NCI-H524 treated with DMSO at 0.1 percent for 48 hours (cell line): Measurements from ENCODE around the gene GSE1.

ENCODE experiments used
- DNase-seq: peaks from one replicate; lab custom pipeline; 2025; lab: John Stamatoyannopoulos, UW

Gene GSE1

GRCh38 chr16:85574672-85575475 is 38.2 kb upstream of the GSE1 start:
- DNase-seq = peak; percentile 59

DNA sequence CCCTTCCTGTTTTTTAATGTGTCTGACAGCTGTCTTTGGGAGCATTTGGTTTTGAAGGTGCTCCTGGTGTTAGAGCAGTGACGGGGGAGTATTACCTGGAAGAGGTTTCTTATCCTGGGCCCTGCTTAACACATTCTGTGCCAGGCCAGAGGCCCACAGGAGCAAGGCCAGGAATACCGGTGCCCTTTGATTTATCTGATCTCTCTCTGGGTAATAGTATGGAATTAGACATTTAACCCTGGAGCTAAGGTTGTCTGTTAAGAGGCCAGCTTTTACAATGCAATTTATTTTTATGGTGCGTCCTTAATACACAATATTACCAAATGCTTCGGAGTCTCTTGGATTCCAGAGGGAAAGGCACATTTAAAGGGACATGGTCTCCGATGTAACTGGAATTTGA is 37.2 kb upstream of the GSE1 start:
- no peak for DNase-seq

DNA sequence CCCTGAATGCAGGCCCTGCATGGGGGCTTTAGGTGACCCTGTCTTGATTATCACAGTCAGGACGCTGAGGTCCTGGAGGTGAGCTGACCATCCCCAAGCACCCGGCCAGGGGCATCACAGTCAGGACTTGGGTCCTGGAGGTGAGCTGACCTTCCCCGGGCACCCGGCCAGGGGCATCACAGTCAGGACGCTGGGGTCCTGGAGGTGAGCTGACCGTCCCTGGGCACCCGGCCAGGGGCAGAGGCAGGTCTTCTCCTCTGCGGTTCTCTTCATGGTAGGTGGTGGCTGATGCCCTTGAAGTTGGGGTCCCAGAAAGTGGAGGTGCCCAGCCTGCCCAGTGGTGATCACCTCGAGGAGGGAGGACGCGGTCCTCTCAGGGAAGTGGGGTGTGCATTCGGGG is 36.2 kb upstream of the GSE1 start:
- DNase-seq = no peak

DNA sequence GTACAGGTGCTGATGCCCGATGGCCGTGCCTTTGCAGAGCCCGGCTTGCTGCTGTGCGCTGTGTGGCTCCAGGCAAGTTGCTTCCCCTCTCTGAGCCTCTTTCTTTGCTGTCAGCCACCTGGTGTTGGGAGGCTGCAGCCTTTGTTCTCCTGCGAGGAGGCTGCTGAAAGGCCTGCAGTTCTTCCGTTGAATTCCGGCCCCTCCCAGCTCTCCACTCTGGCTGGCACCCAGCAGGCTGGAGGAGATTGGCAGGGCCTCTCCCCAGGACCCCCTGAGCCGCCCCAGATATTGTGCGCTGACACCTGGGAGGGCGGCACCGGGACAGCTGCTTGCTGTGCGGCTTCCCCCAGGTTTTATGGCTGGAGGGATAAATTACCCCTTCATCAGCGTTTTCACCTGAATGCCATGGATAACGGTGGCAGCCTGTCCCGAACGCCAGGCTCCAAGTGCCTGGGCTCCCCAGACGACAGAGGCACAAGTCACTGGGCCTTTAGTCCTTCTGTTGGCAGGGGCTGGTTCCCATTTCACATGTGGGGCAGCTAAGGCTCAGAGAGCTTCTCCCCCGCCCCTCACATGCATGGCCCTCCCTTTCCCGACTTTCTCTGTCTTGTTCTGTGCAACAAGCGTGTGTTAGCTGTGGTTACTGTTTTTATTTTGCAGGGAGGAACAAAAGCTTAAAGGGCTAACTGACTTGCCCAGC is 35.1 kb upstream of the GSE1 start:
- DNase-seq = no peak

- DNase-seq = no peak
These were observed 34.5 kb upstream of the GSE1 start for GRCh38 chr16:85578599-85578948.

DNA sequence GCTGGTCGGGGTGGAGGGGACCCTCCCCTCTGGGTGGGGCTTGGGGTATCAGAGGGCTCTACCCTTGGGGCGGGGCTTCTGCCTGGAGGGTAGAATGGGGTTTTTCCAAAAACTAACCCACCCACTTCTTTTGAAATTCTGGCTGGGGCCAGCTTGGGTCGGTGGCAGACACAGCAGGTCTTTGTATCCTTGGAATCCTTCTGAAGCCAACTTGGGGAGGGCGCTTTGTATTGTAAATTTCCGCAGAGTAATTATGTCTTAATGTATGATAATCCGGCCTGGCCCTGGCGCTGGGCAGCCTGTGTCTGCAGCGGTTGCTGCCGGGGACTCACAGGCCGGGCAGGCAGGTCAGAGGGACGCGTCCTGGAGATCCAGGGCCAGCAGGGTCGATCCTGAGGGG is 33.9 kb upstream of the GSE1 start:
- DNase-seq = no peak

GRCh38 chr16:85579923-85580580 is 33.1 kb upstream of the GSE1 start:
- no peak for DNase-seq

- DNase-seq = no peak
These were observed 32.4 kb upstream of the GSE1 start for GRCh38 chr16:85580684-85581083.

- DNase-seq = no peak
These were observed 30.7 kb upstream of the GSE1 start for GRCh38 chr16:85582229-85582991.

GRCh38 chr16:85583491-85584181 is 29.5 kb upstream of the GSE1 start:
- no peak for DNase-seq

GRCh38 chr16:85584267-85584666 is 28.9 kb upstream of the GSE1 start:
- DNase-seq = no peak

DNA sequence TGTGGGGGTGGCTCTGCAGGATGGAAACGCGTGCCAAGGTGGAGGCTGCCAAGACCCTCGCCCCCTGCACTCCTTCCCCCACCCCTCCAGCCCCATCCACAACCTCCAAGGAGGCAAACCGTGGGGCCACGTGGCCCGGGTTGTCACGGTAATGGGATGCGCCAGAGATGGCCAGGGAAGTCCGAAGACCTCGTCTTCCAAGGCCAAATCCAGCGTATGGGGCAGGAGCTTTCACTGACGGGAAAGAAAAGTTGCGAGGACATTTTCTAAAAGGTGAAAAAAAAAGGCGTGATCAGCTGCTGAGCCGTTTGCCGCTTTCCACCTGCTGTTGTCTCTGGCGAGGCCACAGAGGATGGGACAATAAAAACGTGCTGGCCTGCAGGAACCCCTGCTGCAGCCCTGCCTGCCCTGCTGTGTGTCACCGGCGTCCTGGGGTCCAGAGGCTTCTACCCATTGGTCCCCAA is 28.3 kb upstream of the GSE1 start:
- DNase-seq = no peak

GRCh38 chr16:85585711-85586110 is 27.4 kb upstream of the GSE1 start:
- DNase-seq = no peak

GRCh38 chr16:85586380-85587104 is 26.6 kb upstream of the GSE1 start:
- DNase-seq = peak; percentile 65

DNA sequence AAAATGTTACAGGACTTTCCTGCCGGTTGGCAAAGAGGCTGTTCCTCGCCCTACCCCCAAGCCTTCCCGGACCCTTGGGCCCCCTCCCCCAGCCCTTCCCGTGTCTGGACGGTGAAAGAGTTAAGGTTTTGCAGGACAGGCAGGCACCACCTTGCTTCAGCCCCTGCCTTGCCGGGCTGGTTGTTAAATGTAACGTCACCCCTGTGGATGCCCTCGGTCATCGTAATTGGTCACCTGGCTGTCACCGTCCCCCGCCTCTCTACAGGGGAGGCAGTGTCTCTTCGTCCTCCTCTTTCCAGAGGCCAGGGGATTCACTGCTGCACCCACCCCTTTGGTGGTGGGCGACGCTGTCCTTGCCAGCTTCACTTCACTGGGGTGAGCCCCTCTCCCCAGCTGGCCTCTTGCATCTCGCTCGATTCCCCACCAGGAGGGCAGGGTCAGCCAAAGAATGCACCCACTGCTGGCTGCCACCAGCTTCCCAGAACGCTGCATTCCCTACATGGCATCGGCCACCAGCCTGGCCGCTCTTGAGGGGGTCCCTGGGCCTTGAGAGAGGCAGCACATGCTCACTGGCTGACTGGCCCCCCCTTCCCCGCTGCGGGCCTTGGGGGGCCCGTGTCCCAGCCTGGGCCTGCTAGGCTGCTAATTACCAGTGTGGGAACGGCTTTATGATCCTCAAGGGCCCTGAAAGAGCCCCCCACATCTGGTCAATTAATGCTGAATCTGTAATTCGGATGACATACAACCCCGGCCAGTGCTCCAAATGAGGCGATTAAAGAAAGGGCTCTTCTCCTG is 25.2 kb upstream of the GSE1 start:
- peak; percentile 92 for DNase-seq

- no peak for DNase-seq
These were observed 24.3 kb upstream of the GSE1 start for GRCh38 chr16:85588562-85589503.

DNA sequence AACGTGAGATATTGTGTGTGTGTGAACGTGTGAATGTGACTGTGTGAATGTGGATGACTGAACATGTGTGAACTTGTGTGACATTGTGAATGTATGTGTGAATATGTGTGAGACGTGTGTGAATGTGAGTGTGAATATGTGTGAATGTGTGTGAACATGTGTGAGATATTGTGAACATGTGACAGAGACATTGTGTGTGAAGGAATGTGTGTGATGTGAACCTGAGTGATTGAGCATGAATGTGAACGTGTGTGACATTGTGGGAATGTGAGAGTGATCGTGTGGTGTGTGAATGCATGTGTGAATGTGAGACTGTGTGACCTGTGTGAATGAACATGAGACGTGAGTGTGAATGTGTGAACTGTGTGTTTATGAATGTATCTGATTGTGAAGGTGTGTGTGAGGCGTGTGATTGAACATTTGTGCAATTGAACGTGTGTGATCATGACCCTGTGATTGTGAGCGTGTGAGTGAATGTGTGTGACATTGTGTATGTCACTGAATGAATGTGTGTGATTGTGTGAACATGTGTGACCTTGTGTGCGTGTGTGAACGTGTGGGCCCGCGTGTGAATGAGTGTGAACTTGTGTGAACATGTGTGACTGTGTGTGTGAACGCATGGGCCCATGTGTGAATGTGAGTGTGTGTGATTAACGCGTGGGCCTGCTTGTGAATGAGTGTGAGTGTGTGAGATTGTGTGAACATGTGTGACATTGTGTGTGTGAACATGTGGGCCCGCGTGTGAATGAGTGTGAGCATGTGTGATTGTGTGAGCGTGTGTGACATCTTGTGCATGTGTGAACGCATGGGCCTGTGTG is 23.2 kb upstream of the GSE1 start:
- DNase-seq = no peak

- DNase-seq = no peak
These were observed 22.7 kb upstream of the GSE1 start for GRCh38 chr16:85590506-85590832.
